Coronary artery (tissue), 2 donors: Measurements from ENCODE around the gene GTPBP4.

Experiments
- DNase-seq: peaks from one replicate; pipeline ENCODE4 v3.0.0-alpha.2; 2017; ENCODE audit warnings: low spot score
- H3K27ac ChIP-seq, 2 donors: fragments of 200-600 bp; sonication (generic); one replicate each; pipeline ENCODE4 v1.5.1; 2016 to 2019
- H3K4me3 ChIP-seq: fragments of 200-600 bp; sonication (generic); 2 replicates; pipeline ENCODE4 v1.5.1; 2016; ENCODE audit warnings: mild to moderate bottlenecking, moderate library complexity
- TF ChIP-seq, protein P1 (sequence below): fragments of 200-600 bp; sonication (generic); IDR thresholded peaks from one replicate; pipeline ENCODE4 v1.5.1; 2019; ENCODE audit warnings: antibody characterized with exemption

GTPBP4 gene

DNA sequence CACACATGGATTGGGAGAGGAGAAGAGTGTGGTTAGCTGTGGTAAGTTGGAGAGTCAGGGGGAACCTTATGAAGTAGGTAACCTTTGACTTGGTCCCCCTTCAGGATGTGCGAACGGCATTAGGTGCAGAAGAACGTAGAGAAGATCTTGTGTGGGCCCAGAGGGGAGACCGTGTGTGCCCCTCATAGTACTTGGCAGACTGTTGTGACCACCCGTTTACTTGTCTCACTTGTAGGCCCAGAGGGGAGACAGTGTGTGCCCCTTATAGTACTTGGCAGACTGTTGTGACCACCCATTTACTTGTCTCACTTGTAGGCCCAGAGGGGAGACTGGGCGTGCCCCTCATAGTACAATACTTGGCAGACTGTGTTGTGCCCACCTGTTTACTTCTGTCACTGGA is 2.6 kb downstream of the GTPBP4 start:
- Histone ChIP-seq H3K4me3 (no peak overlapping the region), H3K27ac (no peak overlapping the region)
- TF ChIP-seq, protein P1, sequence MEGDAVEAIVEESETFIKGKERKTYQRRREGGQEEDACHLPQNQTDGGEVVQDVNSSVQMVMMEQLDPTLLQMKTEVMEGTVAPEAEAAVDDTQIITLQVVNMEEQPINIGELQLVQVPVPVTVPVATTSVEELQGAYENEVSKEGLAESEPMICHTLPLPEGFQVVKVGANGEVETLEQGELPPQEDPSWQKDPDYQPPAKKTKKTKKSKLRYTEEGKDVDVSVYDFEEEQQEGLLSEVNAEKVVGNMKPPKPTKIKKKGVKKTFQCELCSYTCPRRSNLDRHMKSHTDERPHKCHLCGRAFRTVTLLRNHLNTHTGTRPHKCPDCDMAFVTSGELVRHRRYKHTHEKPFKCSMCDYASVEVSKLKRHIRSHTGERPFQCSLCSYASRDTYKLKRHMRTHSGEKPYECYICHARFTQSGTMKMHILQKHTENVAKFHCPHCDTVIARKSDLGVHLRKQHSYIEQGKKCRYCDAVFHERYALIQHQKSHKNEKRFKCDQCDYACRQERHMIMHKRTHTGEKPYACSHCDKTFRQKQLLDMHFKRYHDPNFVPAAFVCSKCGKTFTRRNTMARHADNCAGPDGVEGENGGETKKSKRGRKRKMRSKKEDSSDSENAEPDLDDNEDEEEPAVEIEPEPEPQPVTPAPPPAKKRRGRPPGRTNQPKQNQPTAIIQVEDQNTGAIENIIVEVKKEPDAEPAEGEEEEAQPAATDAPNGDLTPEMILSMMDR, result no peak
- peak; percentile 55 for DNase-seq

DNA sequence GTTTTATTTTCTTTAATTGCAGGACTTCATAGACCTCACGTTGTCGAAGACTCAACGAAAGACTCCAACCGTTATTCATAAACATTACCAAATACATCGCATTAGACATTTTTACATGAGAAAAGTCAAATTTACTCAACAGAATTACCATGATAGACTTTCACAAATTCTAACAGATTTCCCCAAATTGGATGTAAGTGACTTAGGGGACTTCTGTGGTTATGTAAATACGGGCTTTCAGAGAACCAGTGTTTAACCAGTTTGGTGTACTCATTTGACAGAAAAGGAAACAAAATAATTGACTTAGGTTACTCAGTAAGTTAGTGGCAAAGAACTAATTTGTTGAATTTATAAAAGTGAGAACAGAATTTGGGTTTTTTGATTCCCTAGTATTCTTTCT is 4.2 kb downstream of the GTPBP4 start:
- no peak for DNase-seq
- no peak overlapping the region for H3K4me3 ChIP-seq
- no peak overlapping the region for H3K27ac ChIP-seq
- TF ChIP-seq, protein P1, result no peak

DNA sequence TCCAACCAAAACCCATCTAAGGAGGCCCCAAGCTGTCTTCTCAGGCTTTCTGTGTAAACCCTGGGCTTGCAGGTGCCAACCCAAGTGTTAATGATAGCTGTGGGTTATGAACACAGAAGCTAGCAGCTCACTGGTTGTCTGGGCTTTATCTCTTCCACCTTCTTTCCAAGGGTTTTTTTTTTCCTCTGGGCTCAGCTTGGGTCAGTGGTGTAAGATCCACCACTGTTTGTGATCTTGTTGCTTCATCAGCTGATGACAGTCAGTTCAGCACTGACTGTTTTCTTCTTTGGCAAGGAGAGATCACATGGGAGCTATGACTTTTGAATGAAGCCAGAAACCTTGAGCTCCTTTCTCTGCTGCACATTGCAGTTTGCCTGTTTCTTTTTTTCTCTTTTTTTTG is 4.6 kb downstream of the GTPBP4 start:
- H3K27ac ChIP-seq, result no peak overlapping the region
- TF ChIP-seq, protein P1, result no peak

DNA sequence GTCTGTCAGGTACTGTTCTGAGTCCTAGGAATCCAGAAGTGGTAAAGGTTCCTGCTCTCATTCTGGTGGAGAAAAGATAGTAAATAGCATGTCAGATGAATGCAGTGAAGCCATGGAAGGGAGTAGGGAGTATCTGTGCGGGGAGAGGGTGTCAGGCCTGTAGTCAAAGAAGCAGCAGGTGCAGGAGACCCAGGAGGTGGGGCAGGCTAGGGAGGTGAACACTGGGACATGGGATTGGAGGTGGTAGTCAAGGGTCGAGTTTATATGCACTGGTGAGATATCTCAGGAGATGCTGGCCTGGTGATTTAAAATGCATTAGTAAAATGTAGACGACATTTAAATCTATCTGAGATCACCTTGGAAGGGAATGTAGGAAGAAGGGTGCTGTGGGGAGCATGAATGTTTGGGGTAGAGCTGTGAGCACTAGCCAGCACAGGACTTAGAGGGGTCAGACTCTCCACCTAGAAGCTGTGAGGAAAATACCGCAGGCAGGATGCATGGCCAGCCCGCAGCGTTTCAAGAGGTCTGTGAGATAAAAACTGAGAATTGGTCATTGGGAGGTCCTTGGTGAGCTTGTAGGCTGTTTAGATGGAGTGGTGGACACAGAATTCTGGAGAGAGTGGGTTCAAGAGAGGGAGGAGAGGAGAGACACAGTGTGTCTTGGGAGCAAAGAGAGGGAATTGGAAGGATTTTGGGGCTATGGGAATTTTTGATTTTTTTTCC is 6.8 kb downstream of the GTPBP4 start:
- Histone ChIP-seq H3K27ac (no peak overlapping the region), H3K4me3 (no peak overlapping the region)
- TF ChIP-seq, protein P1, result no peak
- peak; percentile 26 for DNase-seq

More for the DNA sequence above, 4.6 kb downstream of the GTPBP4 start:
- DNase-seq, result peak; percentile 53
- H3K4me3 ChIP-seq, result no peak overlapping the region

DNA sequence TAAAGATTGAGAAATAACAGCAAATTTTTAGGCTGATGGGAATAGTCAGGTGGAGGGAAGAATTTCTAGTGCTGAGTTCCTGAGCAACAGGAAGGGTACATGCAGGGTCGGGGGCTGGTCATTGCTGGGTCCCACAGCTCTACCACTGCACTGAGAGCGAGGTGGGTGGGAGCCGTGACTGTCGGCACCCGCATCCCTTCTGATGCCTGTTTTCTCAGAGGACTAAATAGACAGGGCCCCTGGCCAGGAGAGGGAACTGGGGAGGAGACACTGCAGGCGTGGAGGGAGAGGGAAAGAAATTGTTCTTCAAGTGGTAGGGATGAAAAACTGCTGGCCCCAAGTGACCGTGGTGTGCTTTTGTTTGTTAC is 7.3 kb downstream of the GTPBP4 start:
- peak; percentile 29 for DNase-seq
- H3K27ac ChIP-seq, result no peak overlapping the region
- H3K4me3 ChIP-seq, result no peak overlapping the region
- TF ChIP-seq, protein P1, result no peak

DNA sequence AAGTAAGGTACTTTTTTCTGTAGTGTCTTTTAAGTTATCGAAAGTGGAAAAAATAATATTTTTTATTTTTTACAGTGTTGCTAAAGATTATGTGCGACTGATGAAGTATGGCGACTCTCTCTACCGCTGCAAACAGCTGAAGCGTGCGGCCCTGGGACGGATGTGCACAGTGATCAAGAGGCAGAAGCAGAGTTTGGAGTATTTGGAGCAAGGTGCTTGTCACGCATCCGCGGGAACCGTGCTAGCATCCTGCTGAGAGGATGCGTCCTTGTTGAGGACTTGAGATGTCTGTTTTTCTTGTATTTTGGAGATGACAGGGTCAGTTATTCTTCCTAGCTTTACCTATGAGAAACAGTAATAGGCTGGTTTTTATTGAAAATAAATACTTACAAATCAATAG is 7.8 kb downstream of the GTPBP4 start:
- no peak overlapping the region for H3K27ac ChIP-seq
- TF ChIP-seq, protein P1, result no peak

DNA sequence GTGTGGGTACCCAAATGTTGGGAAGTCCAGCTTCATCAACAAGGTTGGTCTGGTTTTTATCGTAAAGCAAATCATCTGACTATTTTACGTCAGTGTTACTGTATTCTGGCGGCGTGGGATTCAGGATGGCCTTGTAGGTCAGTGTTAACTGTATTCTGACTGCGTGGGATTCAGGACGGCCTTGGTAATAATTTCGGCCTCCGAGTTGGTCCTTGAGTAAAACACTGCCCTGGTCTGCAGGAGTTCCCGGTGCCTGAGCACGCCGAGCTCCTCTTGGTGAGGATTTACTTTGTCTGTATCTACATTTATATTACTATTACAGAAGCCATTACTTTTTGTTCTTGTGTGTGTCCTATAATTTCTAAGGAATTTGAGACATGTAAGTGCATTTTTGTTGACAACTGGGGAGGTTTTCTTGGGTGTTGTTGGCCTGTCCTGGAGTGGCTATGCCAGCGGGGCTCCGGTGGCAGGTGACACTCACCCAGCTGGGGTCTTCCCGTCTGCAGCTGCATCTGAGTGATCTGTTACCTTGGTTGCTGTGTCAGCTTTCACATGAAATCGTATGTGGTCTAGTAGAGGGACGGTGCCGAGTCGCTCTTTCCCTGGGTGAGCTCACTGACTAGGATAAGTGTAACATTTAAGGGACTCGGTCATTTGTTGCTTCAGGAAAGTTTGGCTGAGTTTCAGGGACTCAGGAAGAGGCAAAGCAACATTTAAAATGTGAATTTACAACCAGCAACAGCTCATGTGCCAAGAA is 9.2 kb downstream of the GTPBP4 start:
- no peak overlapping the region for H3K27ac ChIP-seq
- H3K4me3 ChIP-seq, result no peak overlapping the region
- no peak for DNase-seq
- TF ChIP-seq, protein P1, result no peak

More for the DNA sequence above, 7.8 kb downstream of the GTPBP4 start:
- H3K4me3 ChIP-seq, result no peak overlapping the region
- peak; percentile 67 for DNase-seq
